Measurements from ENCODE around the gene TNFRSF14.
"Not testable (repeated sequence)": the region's sequence is repeated elsewhere in the genome, so short reads cannot be mapped to it uniquely, and the experiment has no call there.

TNFRSF14 gene

GRCh38 chr1:2569060-2569459 is 12.9 kb downstream of the TNFRSF14 start:
- DNase-seq: no peak

- not testable (repeated sequence) for DNase-seq
These were observed 13.5 kb downstream of the TNFRSF14 start for GRCh38 chr1:2569703-2570102.

- DNase-seq: no peak
These were observed 14.2 kb downstream of the TNFRSF14 start for GRCh38 chr1:2570332-2570731.

- DNase-seq: no peak
These were observed 15.2 kb downstream of the TNFRSF14 start for GRCh38 chr1:2571348-2571747.

- DNase-seq: no peak
These were observed 17.2 kb downstream of the TNFRSF14 start for GRCh38 chr1:2573250-2573920.

GRCh38 chr1:2574350-2574749 is 18.2 kb downstream of the TNFRSF14 start:
- no peak for DNase-seq

- peak; percentile 28 for DNase-seq
These were observed 19.9 kb downstream of the TNFRSF14 start for GRCh38 chr1:2575801-2576663.

GRCh38 chr1:2577565-2578075 is 21.4 kb downstream of the TNFRSF14 start:
- DNase-seq: peak; percentile 56

GRCh38 chr1:2578758-2579118 is 22.6 kb downstream of the TNFRSF14 start:
- no peak for DNase-seq

- peak; percentile 16 for DNase-seq
These were observed 24.5 kb downstream of the TNFRSF14 start for GRCh38 chr1:2580691-2581090.

- no peak for DNase-seq
These were observed 26.2 kb downstream of the TNFRSF14 start for GRCh38 chr1:2582391-2582790.

- DNase-seq: no peak
These were observed 27.2 kb downstream of the TNFRSF14 start for GRCh38 chr1:2583331-2583791.

- DNase-seq: peak; percentile 76
These were observed 27.7 kb downstream of the TNFRSF14 start for GRCh38 chr1:2583871-2584351.

- peak; percentile 15 for DNase-seq
These were observed 28.6 kb downstream of the TNFRSF14 start for GRCh38 chr1:2584686-2585317.

- peak; percentile 87 for DNase-seq
These were observed 29.3 kb downstream of the TNFRSF14 start for GRCh38 chr1:2585318-2586092.

GRCh38 chr1:2586154-2587070 is 30.2 kb downstream of the TNFRSF14 start, which contains the start of gene PRXL2B:
Gene PRXL2B (plus strand): TSS chr1:2586777. CDS start chr1:2586886, 109 bp downstream.
- peak; percentile 98 for DNase-seq

GRCh38 chr1:2587071-2587859 is 31.1 kb downstream of the TNFRSF14 start:
- DNase-seq: no peak

- no peak for DNase-seq
These were observed 31.8 kb downstream of the TNFRSF14 start for GRCh38 chr1:2587860-2588571.

- no peak for DNase-seq
These were observed 32.7 kb downstream of the TNFRSF14 start for GRCh38 chr1:2588661-2589430.
